GM23338 (cell line): ENCODE data around the gene GALNT11. TPM values are rescaled to one million over a fixed set of nuclear protein-coding genes. Genes with fewer than 3 reads are reported as not detected.

Experiments used
- ATAC-seq: fragments of 200-7000 bp; cut with Tn5 transposase; 3 replicates; pipeline ENCODE4 v1.9.1; 2020
- DNase-seq: peaks from one replicate; pipeline ENCODE4 v3.0.0-alpha.2; 2015; ENCODE audit warnings: low spot score
- H2AFZ ChIP-seq: fragments of 200-600 bp; sonication (generic); 2 replicates; pipeline ENCODE4 v1.8.0; 2016; ENCODE audit warnings: antibody characterized with exemption, mild to moderate bottlenecking, moderate library complexity
- H3F3A ChIP-seq: fragments of 200-600 bp; sonication (generic); replicated peaks from 2 replicates; pipeline ENCODE4 v1.8.0; 2017; ENCODE audit warnings: antibody characterized with exemption, mixed run types, low read depth
- H3K27ac ChIP-seq: fragments of 200-600 bp; sonication (generic); 2 replicates; pipeline ENCODE4 v1.6.1; 2016; ENCODE audit warnings: low read depth
- H3K27me3 ChIP-seq: fragments of 200-600 bp; sonication (generic); 2 replicates; pipeline ENCODE4 v1.8.0; 2016; ENCODE audit warnings: mild to moderate bottlenecking, mixed run types, moderate library complexity; ENCODE audit not compliant: insufficient read depth
- H3K36me3 ChIP-seq: fragments of 200-600 bp; sonication (generic); 2 replicates; pipeline ENCODE4 v1.8.0; 2016; ENCODE audit warnings: mild to moderate bottlenecking; ENCODE audit not compliant: insufficient read depth
- H3K4me1 ChIP-seq: fragments of 200-600 bp; sonication (generic); 2 replicates; pipeline ENCODE4 v1.8.0; 2016; ENCODE audit warnings: mild to moderate bottlenecking, moderate library complexity; ENCODE audit not compliant: insufficient read depth
- H3K4me2 ChIP-seq: fragments of 200-600 bp; sonication (generic); 2 replicates; pipeline ENCODE4 v1.7.1; 2017; ENCODE audit warnings: mixed run types
- H3K4me3 ChIP-seq: fragments of 200-600 bp; sonication (generic); 2 replicates; pipeline ENCODE4 v1.6.1; 2016; ENCODE audit warnings: mixed run types
- H3K79me2 ChIP-seq: fragments of 200-600 bp; sonication (generic); replicated peaks from 2 replicates; pipeline ENCODE4 v1.8.0; 2017; ENCODE audit warnings: mild to moderate bottlenecking; ENCODE audit not compliant: insufficient read depth
- H3K9me2 ChIP-seq: fragments of 200-600 bp; sonication (generic); 2 replicates; pipeline ENCODE4 v1.8.0; 2017; ENCODE audit not compliant: insufficient read depth
- H4K20me1 ChIP-seq: fragments of 200-600 bp; sonication (generic); replicated peaks from 2 replicates; pipeline ENCODE4 v1.8.0; 2017; ENCODE audit warnings: mild to moderate bottlenecking; ENCODE audit not compliant: insufficient read depth
- H3K27ac Mint-ChIP-seq: 2 replicates; pipeline ENCODE4 v1.8.0; 2020; ENCODE audit warnings: inconsistent platforms, mild to moderate bottlenecking, moderate library complexity, mixed read lengths
- H3K27me3 Mint-ChIP-seq: 3 replicates; pipeline ENCODE4 v1.8.0; 2022; ENCODE audit warnings: low read depth, mild to moderate bottlenecking, moderate library complexity, mixed read lengths, inconsistent platforms; ENCODE audit not compliant: insufficient read depth, poor library complexity
- H3K36me3 Mint-ChIP-seq: 3 replicates; pipeline ENCODE4 v1.8.0; 2021; ENCODE audit warnings: low read depth, mild to moderate bottlenecking, inconsistent platforms, moderate library complexity, mixed read lengths
- H3K4me1 Mint-ChIP-seq: 3 replicates; pipeline ENCODE4 v1.8.0; 2020; ENCODE audit warnings: mild to moderate bottlenecking, inconsistent platforms, mixed read lengths
- H3K4me3 Mint-ChIP-seq: 3 replicates; pipeline ENCODE4 v1.8.0; 2021; ENCODE audit warnings: moderate library complexity, mild to moderate bottlenecking, inconsistent platforms, mixed read lengths
- H3K9me3 Mint-ChIP-seq: 3 replicates; pipeline ENCODE4 v1.8.0; 2020; ENCODE audit warnings: moderate library complexity, mild to moderate bottlenecking, inconsistent platforms, mixed read lengths
- CREB1 ChIP-seq: fragments of 250-450 bp; sonication (Bioruptor Pico); IDR thresholded peaks from 2 replicates; pipeline ENCODE4 v1.5.0; 2020; ENCODE audit warnings: low read depth, mild to moderate bottlenecking, moderate library complexity
- CTCF ChIP-seq, 2 experiments: fragments of 200-600 bp in 1 of 2; sonication (generic) in 1 of 2; conservative IDR thresholded peaks; 2 replicates each; pipeline versions ENCODE4 v1.5.1 to v1.6.1; 2016 to 2017; ENCODE audit warnings: antibody characterized with exemption in 2 of 2, low read depth in 2 of 2, mild to moderate bottlenecking in 2 of 2, moderate library complexity in 1 of 2
- ETS1 ChIP-seq: IDR thresholded peaks from 2 replicates; pipeline ENCODE4 v1.6.1; 2016; ENCODE audit warnings: antibody characterized with exemption
- EZH2 ChIP-seq: fragments of 200-600 bp; sonication (generic); IDR thresholded peaks from one replicate; pipeline ENCODE4 v1.8.0; 2017; ENCODE audit warnings: antibody characterized with exemption, mild to moderate bottlenecking, low read depth; ENCODE audit not compliant: unreplicated experiment
- EZH2phosphoT487 ChIP-seq: fragments of 200-600 bp; sonication (generic); IDR thresholded peaks from one replicate; pipeline ENCODE4 v1.8.1; 2018; ENCODE audit warnings: antibody characterized with exemption; ENCODE audit not compliant: unreplicated experiment
- JUNB ChIP-seq: IDR thresholded peaks from one replicate; pipeline ENCODE4 v1.6.1; 2016; ENCODE audit warnings: antibody characterized with exemption; ENCODE audit not compliant: unreplicated experiment
- NANOG ChIP-seq: IDR thresholded peaks from 2 replicates; pipeline ENCODE4 v1.6.1; 2016; ENCODE audit warnings: antibody characterized with exemption, borderline replicate concordance
- POLR2AphosphoS5 ChIP-seq: IDR thresholded peaks from 2 replicates; pipeline ENCODE4 v1.6.1; 2016; ENCODE audit warnings: antibody characterized with exemption, low read depth
- REST ChIP-seq: IDR thresholded peaks from one replicate; pipeline ENCODE4 v1.6.1; 2018; ENCODE audit warnings: antibody characterized with exemption; ENCODE audit not compliant: unreplicated experiment
- STAT1 ChIP-seq: IDR thresholded peaks from one replicate; pipeline ENCODE4 v1.6.1; 2016; ENCODE audit warnings: antibody characterized with exemption; ENCODE audit not compliant: unreplicated experiment
- ZNF114 ChIP-seq: fragments of 250-450 bp; sonication (Bioruptor Pico); IDR thresholded peaks from 2 replicates; pipeline ENCODE4 v1.5.0; 2020; ENCODE audit warnings: mild to moderate bottlenecking, moderate library complexity
- ZNF331 ChIP-seq: fragments of 250-450 bp; sonication (Bioruptor Pico); IDR thresholded peaks from 2 replicates; pipeline ENCODE4 v1.5.0; 2020; ENCODE audit warnings: low read depth, mild to moderate bottlenecking, moderate library complexity
- ZNF462 ChIP-seq: fragments of 250-450 bp; sonication (Bioruptor Pico); IDR thresholded peaks from 2 replicates; pipeline ENCODE4 v1.5.0; 2020; ENCODE audit warnings: mild to moderate bottlenecking, moderate library complexity
- polyA plus RNA-seq: library from polyadenylated mRNA; unstranded; fragments of >200 nt; fragmentation: Nextera tagmentation; extraction: Ambion mirVana; gene quantifications from 2 replicates; pipeline ENCODE4 v1.2.1, GENCODE V29; 2016
- total RNA-seq: library from RNA; depleted of rRNA; stranded (reverse); fragments of >200 nt; shearing (Covaris generic); gene quantifications from 2 replicates; pipeline ENCODE4 v1.2.3, GENCODE V29; 2014

Gene GALNT11
- total and polyA plus RNA-seq, 2 experiments from 2014 or later = 16.1 to 33.6 TPM

GRCh38 chr7:152089183-152089582, 63.7 kb downstream of the GALNT11 start:
- ATAC-seq (no peak), DNase-seq (no peak)
- Histone ChIP-seq H3F3A (no peaks in the 10 kb centered on the region), H3K4me2 (no peak overlapping the region), H3K27ac (no peak overlapping the region), H3K4me1 (no peaks in the 10 kb centered on the region), H3K79me2 (0 out of 2 replicates have a peak, but pooled peaks cover 6% of the 10 kb centered on the region), H2AFZ (no peak overlapping the region), H3K9me2 (no peaks in the 10 kb centered on the region), H3K36me3 (peaks cover 8% of the 10 kb centered on the region), H3K27me3 (no peaks in the 10 kb centered on the region), H3K4me3 (no peak overlapping the region), H4K20me1 (no peaks in the 10 kb centered on the region)
- Mint-ChIP-seq H3K4me1 (peaks cover 3% of the 10 kb centered on the region), H3K27ac (no peak overlapping the region), H3K9me3 (peaks cover 25% of the 10 kb centered on the region), H3K27me3 (peaks cover 7% of the 10 kb centered on the region), H3K36me3 (peaks cover 25% of the 10 kb centered on the region), H3K4me3 (no peak overlapping the region)
- no peak for TF ChIP-seq JUNB
- TF ChIP-seq STAT1 = no peak
- TF ChIP-seq ZNF331 (CRISPR knock-in tag) = no peak
- no peak for TF ChIP-seq NANOG
- no peak for TF ChIP-seq REST
- no peak for TF ChIP-seq EZH2
- TF ChIP-seq ZNF114 = no peak
- TF ChIP-seq CREB1 (CRISPR knock-in tag) = no peak
- TF ChIP-seq ZNF462 (CRISPR knock-in tag) = no peak
- no peak for TF ChIP-seq EZH2phosphoT487
- TF ChIP-seq POLR2AphosphoS5 = no peak
- TF ChIP-seq CTCF (conservative IDR thresholded peaks at IDR 0.05; ENCODE audit: low read depth in 2 of 2) = no peak
- no peak for TF ChIP-seq ETS1
